GM12878 (cell line): ENCODE data around the gene HTRA2. TPM values are rescaled to one million over a fixed set of nuclear protein-coding genes. Genes with fewer than 3 reads are reported as not detected.

Source experiments
- ATF7 ChIP-seq: fragments of 450-650 bp; IDR thresholded peaks from 2 replicates; pipeline ENCODE4 v1.6.1; 2016; ENCODE audit warnings: low read depth, mild to moderate bottlenecking
- CBFB ChIP-seq: IDR thresholded peaks from 2 replicates; pipeline ENCODE4 v1.6.1; 2016; ENCODE audit warnings: antibody characterized with exemption, low read depth
- CHD2 ChIP-seq: IDR thresholded peaks from 2 replicates; pipeline ENCODE4 v1.6.1; 2011; ENCODE audit warnings: low read depth, low read length, improper control_type of control experiment, borderline replicate concordance
- E4F1 ChIP-seq: fragments of 450-650 bp; IDR thresholded peaks from 2 replicates; pipeline ENCODE4 v1.6.1; 2018; ENCODE audit warnings: borderline replicate concordance, mild to moderate bottlenecking; ENCODE audit not compliant: partially characterized antibody
- GATAD2B ChIP-seq: fragments of 450-650 bp; conservative IDR thresholded peaks from 2 replicates; pipeline ENCODE4 v1.6.1; 2017; ENCODE audit warnings: low read depth, mild to moderate bottlenecking, moderate library complexity
- IKZF1 ChIP-seq: fragments of 450-650 bp; conservative IDR thresholded peaks from 2 replicates; pipeline ENCODE4 v1.6.1; 2017; ENCODE audit warnings: antibody characterized with exemption, mild to moderate bottlenecking
- IRF5 ChIP-seq: fragments of 450-650 bp; IDR thresholded peaks from 2 replicates; pipeline ENCODE4 v1.6.1; 2017; ENCODE audit warnings: borderline replicate concordance
- KLF5 ChIP-seq: fragments of 450-650 bp; IDR thresholded peaks from 2 replicates; pipeline ENCODE4 v1.6.1; 2014; ENCODE audit warnings: mild to moderate bottlenecking; ENCODE audit not compliant: partially characterized antibody
- LARP7 ChIP-seq: fragments of 450-650 bp; IDR thresholded peaks from 2 replicates; pipeline ENCODE4 v1.6.1; 2017; ENCODE audit warnings: mild to moderate bottlenecking
- MEF2B ChIP-seq: fragments of 450-650 bp; IDR thresholded peaks from 2 replicates; pipeline ENCODE4 v1.6.1; 2018; ENCODE audit warnings: mild to moderate bottlenecking, moderate library complexity; ENCODE audit not compliant: partially characterized antibody, poor library complexity, severe bottlenecking
- MTA2 ChIP-seq: fragments of 450-650 bp; IDR thresholded peaks from 2 replicates; pipeline ENCODE4 v1.6.1; 2016; ENCODE audit warnings: low read depth, mild to moderate bottlenecking, moderate library complexity
- NBN ChIP-seq: fragments of 450-650 bp; IDR thresholded peaks from 2 replicates; pipeline ENCODE4 v1.6.1; 2016
- PAX5 ChIP-seq: IDR thresholded peaks from 2 replicates; pipeline ENCODE4 v1.6.1; 2011; ENCODE audit warnings: low read depth, low read length, borderline replicate concordance
- RCOR1 ChIP-seq: conservative IDR thresholded peaks from 2 replicates; pipeline ENCODE4 v1.6.1; 2012; ENCODE audit warnings: low read depth, low read length, improper control_type of control experiment
- REST ChIP-seq: IDR thresholded peaks from 2 replicates; pipeline ENCODE4 v1.6.1; 2012; ENCODE audit warnings: mild to moderate bottlenecking, low read depth, low read length
- SMAD1 ChIP-seq: fragments of 450-650 bp; IDR thresholded peaks from 2 replicates; pipeline ENCODE4 v1.6.1; 2018; ENCODE audit warnings: mild to moderate bottlenecking, low read depth; ENCODE audit not compliant: partially characterized antibody
- SMAD5 ChIP-seq: IDR thresholded peaks from 2 replicates; pipeline ENCODE4 v1.6.1; 2016; ENCODE audit warnings: antibody characterized with exemption, low read depth
- SRF ChIP-seq, 2 experiments: IDR thresholded peaks; 2 replicates each; pipeline ENCODE4 v1.6.1; 2011; ENCODE audit warnings: low read depth in 2 of 2, low read length in 2 of 2, mild to moderate bottlenecking in 1 of 2, moderate library complexity in 1 of 2
- TAF1 ChIP-seq: IDR thresholded peaks from 2 replicates; pipeline ENCODE4 v1.6.1; 2011; ENCODE audit warnings: mild to moderate bottlenecking, low read depth, low read length, borderline replicate concordance
- TCF12 ChIP-seq: IDR thresholded peaks from 2 replicates; pipeline ENCODE4 v1.6.1; 2011; ENCODE audit warnings: low read depth, mild to moderate bottlenecking, low read length
- ZNF207 ChIP-seq: fragments of 450-650 bp; IDR thresholded peaks from 2 replicates; pipeline ENCODE4 v1.6.1; 2014; ENCODE audit warnings: antibody characterized with exemption, mild to moderate bottlenecking, borderline replicate concordance
- polyA plus RNA-seq, 11 experiments: library from polyadenylated mRNA; depleted of rRNA in 4 of 11; unstranded in 6 of 11; stranded (reverse) in 5 of 11; fragments of >200 nt; fragmentation: Nextera tagmentation in 4 of 11; fragmentation: Illumina TruSeq in 1 of 11; extraction: Ambion mirVana in 4 of 11; extraction: Trizol in 1 of 11; gene quantifications; 1 replicate in 1 of 11; 2 replicates in 10 of 11; pipeline versions ENCODE4 v1.2.1 to v1.2.3, GENCODE V29; 2011 to 2016; ENCODE audit warnings: inconsistent platforms in 2 of 11, missing spikeins in 2 of 11, low read depth in 1 of 11
- total RNA-seq, 4 experiments: library from RNA; depleted of rRNA in 3 of 4; stranded (reverse); fragments of >200 nt in 3 of 4; fragmentation: Illumina TruSeq in 1 of 4; extraction: Trizol in 1 of 4; gene quantifications; 2 replicates each; pipeline versions ENCODE4 v1.2.1 to v1.2.3, GENCODE V29; 2013 to 2021

HTRA2 gene
- total and polyA plus RNA-seq, 10 of the 15 experiments (the other 5 are each of a cell fraction or from before 2014, with no cell fraction given): 42.3 to 73.9 (median 54.6) TPM

GRCh38 chr2:74507145-74507925 lies 22.4 kb upstream of the HTRA2 start, which contains the start of gene PCGF1 (continued):
- TF ChIP-seq IRF5 (no peak), NBN (peak; percentile 89; the same call in 1 of the 2 replicates), PAX5 (no peak), E4F1 (peak; percentile 66), MTA2 (no peak), SRF (IDR thresholded peaks at IDR 0.05; ENCODE audit: low read depth in 2 of 2, low read length in 2 of 2) (0 out of 4 replicates have a peak, but pooled peaks of 1 of the 2 experiments have one; percentile 26), LARP7 (peak; percentile 80), TCF12 (peak; percentile 5; the same call in 1 of the 2 replicates), KLF5 (peak; percentile 76), GATAD2B (peak; percentile 54), SMAD5 (peak; percentile 76; the same call in 1 of the 2 replicates), ZNF207 (peak; percentile 38; the same call in 1 of the 2 replicates), TAF1 (peak; percentile 91), CBFB (no peak), REST (no peak), MEF2B (peak; percentile 98), RCOR1 (0 out of 2 replicates have a peak, but pooled peaks have one; percentile 59), CHD2 (no peak), SMAD1 (peak; percentile 27), ATF7 (0 out of 2 replicates have a peak, but pooled peaks have one; percentile 36), IKZF1 (peak; percentile 99)
